SU-DHL-6 (cell line): ENCODE data around the gene PFDN5.

Source experiments
- H2AFZ ChIP-seq: fragments of 200-600 bp; sonication (generic); 2 replicates; pipeline ENCODE4 v1.6.1; 2014; ENCODE audit warnings: low read depth, mild to moderate bottlenecking, moderate library complexity, mixed read lengths, antibody characterized with exemption, low read length; ENCODE audit not compliant: severe bottlenecking
- H3F3A ChIP-seq: fragments of 200-600 bp; shearing (Covaris generic); 2 replicates; pipeline ENCODE4 v1.6.0; 2016; ENCODE audit warnings: antibody characterized with exemption, mild to moderate bottlenecking; ENCODE audit not compliant: insufficient read depth
- H3K27ac ChIP-seq: fragments of 200-600 bp; sonication (generic); 2 replicates; pipeline ENCODE4 v1.5.1; 2016; ENCODE audit warnings: low read depth, mild to moderate bottlenecking, low read length, moderate library complexity, mixed read lengths
- H3K27me3 ChIP-seq: fragments of 200-600 bp; sonication (generic), shearing (Covaris generic); 2 replicates; pipeline ENCODE4 v1.6.0; 2014; ENCODE audit warnings: mild to moderate bottlenecking, low read length
- H3K36me3 ChIP-seq: fragments of 200-600 bp; sonication (generic); 2 replicates; pipeline ENCODE4 v1.6.1; 2014; ENCODE audit warnings: mild to moderate bottlenecking, low read length, mixed read lengths
- H3K4me2 ChIP-seq: fragments of 300-600, 200-600 bp; shearing (Covaris generic), sonication (generic); 2 replicates; pipeline ENCODE4 v1.6.0; 2014; ENCODE audit warnings: low read length, low read depth, mild to moderate bottlenecking; ENCODE audit not compliant: poor library complexity, severe bottlenecking
- H3K4me3 ChIP-seq: fragments of 200-600 bp; sonication (generic); 2 replicates; pipeline ENCODE4 v1.5.1; 2014; ENCODE audit warnings: antibody characterized with exemption, low read length, mild to moderate bottlenecking, mixed read lengths; ENCODE audit not compliant: insufficient read depth, poor library complexity, severe bottlenecking
- H3K79me2 ChIP-seq: fragments of 200-600 bp; sonication (generic); 2 replicates; pipeline ENCODE4 v1.6.1; 2014; ENCODE audit warnings: mild to moderate bottlenecking, low read length, moderate library complexity; ENCODE audit not compliant: insufficient read depth
- H3K9ac ChIP-seq: fragments of 200-600 bp; sonication (generic); 2 replicates; pipeline ENCODE4 v1.7.0; 2014; ENCODE audit warnings: mild to moderate bottlenecking, low read length
- H3K9me2 ChIP-seq: fragments of 200-600 bp; sonication (generic); replicated peaks from 2 replicates; pipeline ENCODE4 v1.6.1; 2014; ENCODE audit warnings: low read length; ENCODE audit not compliant: insufficient read depth
- H3K9me3 ChIP-seq: fragments of 200-600 bp; sonication (generic); 2 replicates; pipeline ENCODE4 v1.6.1; 2014; ENCODE audit warnings: low read length, mixed read lengths; ENCODE audit not compliant: insufficient read depth
- H4K20me1 ChIP-seq: fragments of 200-600 bp; sonication (generic); 2 replicates; pipeline ENCODE4 v1.6.1; 2014; ENCODE audit warnings: low read depth, mild to moderate bottlenecking, antibody characterized with exemption, low read length, moderate library complexity, mixed read lengths
- EZH2phosphoT487 ChIP-seq: fragments of 200-600 bp; sonication (generic), shearing (Covaris generic); conservative IDR thresholded peaks from 2 replicates; pipeline ENCODE4 v1.6.1; 2018; ENCODE audit warnings: mild to moderate bottlenecking, antibody characterized with exemption, low read length, moderate library complexity, mixed read lengths
- TF ChIP-seq, protein P1 (sequence below): fragments of 200-600 bp; sonication (generic); IDR thresholded peaks from one replicate; pipeline ENCODE4 v1.5.1; 2017; ENCODE audit warnings: antibody characterized with exemption, mild to moderate bottlenecking, low read length, moderate library complexity; ENCODE audit not compliant: insufficient read depth, poor library complexity, severe bottlenecking

Gene PFDN5

DNA sequence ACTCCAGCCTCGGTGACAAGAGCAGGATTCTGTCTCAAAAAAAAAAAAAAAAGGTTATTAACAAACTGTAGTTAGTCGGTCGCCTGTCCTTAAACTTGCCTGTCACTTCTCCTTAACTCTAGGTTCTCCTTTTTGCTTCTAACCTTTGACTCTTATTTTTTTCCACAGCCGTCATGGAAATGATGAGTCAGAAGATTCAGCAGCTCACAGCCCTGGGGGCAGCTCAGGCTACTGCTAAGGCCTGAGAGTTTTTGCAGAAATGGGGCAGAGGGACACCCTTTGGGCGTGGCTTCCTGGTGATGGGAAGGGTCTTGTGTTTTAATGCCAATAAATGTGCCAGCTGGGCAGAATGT lies 3.7 kb downstream of the PFDN5 start:
- peaks cover 19% of the 10 kb centered on the region for H3F3A ChIP-seq
- H3K36me3 ChIP-seq = no peaks in the 10 kb centered on the region
- H2AFZ ChIP-seq = no peak overlapping the region
- peak overlapping the region; percentile 73; the same call in 1 of the 2 replicates for H3K9ac ChIP-seq
- H3K4me3 ChIP-seq = no peak overlapping the region
- no peaks in the 10 kb centered on the region for H3K9me2 ChIP-seq
- H3K27me3 ChIP-seq = no peaks in the 10 kb centered on the region
- H3K79me2 ChIP-seq = peaks cover 28% of the 10 kb centered on the region
- no peaks in the 10 kb centered on the region for H4K20me1 ChIP-seq
- H3K9me3 ChIP-seq = no peaks in the 10 kb centered on the region
- TF ChIP-seq, protein P1, sequence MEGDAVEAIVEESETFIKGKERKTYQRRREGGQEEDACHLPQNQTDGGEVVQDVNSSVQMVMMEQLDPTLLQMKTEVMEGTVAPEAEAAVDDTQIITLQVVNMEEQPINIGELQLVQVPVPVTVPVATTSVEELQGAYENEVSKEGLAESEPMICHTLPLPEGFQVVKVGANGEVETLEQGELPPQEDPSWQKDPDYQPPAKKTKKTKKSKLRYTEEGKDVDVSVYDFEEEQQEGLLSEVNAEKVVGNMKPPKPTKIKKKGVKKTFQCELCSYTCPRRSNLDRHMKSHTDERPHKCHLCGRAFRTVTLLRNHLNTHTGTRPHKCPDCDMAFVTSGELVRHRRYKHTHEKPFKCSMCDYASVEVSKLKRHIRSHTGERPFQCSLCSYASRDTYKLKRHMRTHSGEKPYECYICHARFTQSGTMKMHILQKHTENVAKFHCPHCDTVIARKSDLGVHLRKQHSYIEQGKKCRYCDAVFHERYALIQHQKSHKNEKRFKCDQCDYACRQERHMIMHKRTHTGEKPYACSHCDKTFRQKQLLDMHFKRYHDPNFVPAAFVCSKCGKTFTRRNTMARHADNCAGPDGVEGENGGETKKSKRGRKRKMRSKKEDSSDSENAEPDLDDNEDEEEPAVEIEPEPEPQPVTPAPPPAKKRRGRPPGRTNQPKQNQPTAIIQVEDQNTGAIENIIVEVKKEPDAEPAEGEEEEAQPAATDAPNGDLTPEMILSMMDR = no peak
- no peak for TF ChIP-seq EZH2phosphoT487
- 0 out of 2 replicates have a peak overlapping the region, but pooled peaks have one; percentile 12 for H3K27ac ChIP-seq
- H3K4me2 ChIP-seq = peak overlapping the region; percentile 35

DNA sequence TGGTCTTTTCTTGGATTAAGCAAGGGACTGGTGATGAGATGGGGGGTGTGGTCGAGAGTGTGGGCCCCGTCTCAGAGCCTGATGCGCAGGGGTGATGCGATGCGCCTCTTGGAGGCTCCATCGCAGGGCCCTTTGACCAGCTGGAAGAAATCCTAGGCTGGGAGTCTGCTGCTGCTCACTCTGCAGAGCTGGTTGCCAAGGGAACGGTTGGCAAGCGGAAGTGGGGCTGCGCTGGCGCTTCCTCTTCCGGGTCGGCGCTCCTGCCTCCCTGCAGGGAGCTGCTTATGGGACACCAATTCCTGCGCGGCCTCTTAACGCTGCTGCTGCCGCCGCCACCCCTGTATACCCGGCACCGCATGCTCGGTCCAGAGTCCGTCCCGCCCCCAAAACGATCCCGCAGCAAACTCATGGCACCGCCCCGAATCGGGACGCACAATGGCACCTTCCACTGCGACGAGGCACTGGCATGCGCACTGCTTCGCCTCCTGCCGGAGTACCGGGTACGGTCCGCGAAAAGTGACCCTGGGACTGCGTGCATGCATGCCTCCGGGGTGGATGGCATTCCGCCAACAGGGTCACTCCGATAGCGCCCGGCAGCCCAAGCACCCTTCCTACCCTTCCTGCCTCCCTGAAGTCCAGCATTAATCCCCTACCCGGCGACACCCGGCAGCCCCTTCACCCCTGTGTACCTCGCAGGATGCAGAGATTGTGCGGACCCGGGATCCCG lies 4.3 kb downstream of the PFDN5 start, which contains the start of gene MYG1:
TSS of gene MYG1 (plus strand) at position 242 of the 727 bp plus-strand sequence. CDS start at position 285, 43 bp downstream.
- no peaks in the 10 kb centered on the region for H3K36me3 ChIP-seq
- H2AFZ ChIP-seq = peak within 1 kb of the TSS; percentile 44
- H3K27me3 ChIP-seq = no peaks in the 10 kb centered on the region
- TF ChIP-seq EZH2phosphoT487 = no peak
- TF ChIP-seq, protein P1 = no peak
- H3K27ac ChIP-seq = 0 out of 2 replicates have a peak within 1 kb of the TSS, but pooled peaks have one; percentile 12
- peak within 1 kb of the TSS; percentile 73 for H3K9ac ChIP-seq
- H3K79me2 ChIP-seq = peaks cover 28% of the 10 kb centered on the region
- no peaks in the 10 kb centered on the region for H3K9me3 ChIP-seq
- H3K4me2 ChIP-seq = peak within 1 kb of the TSS; percentile 77
- H3K4me3 ChIP-seq = peak within 1 kb of the TSS; percentile 81
- H3F3A ChIP-seq = peaks cover 19% of the 10 kb centered on the region
- no peaks in the 10 kb centered on the region for H4K20me1 ChIP-seq
- H3K9me2 ChIP-seq = no peaks in the 10 kb centered on the region

DNA sequence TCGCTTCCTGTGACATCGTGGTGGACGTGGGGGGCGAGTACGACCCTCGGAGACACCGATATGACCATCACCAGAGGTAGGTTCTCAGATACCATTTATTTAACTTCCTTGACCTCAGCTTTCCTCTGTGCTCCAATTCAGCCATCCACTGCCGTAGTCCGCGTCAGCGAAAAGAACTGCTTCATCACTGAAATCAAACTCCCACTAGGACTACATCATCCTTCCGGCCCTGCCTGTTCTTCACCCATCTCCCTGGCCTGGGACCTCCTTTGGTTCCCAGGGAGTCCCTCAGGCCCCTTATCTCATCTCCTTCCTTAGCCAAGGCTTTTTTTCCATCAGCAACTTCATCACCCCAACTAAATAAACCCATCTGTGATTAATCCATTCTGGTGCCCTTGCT lies 4.8 kb downstream of the PFDN5 start:
- Histone ChIP-seq H3F3A (peaks cover 15% of the 10 kb centered on the region), H3K9ac (peak overlapping the region; percentile 73), H3K9me3 (no peaks in the 10 kb centered on the region), H3K9me2 (no peaks in the 10 kb centered on the region), H3K36me3 (no peaks in the 10 kb centered on the region), H3K27me3 (no peaks in the 10 kb centered on the region), H3K4me3 (peak overlapping the region; percentile 81), H3K27ac (no peak overlapping the region), H2AFZ (peak overlapping the region; percentile 44), H4K20me1 (no peaks in the 10 kb centered on the region), H3K4me2 (peak overlapping the region; percentile 77), H3K79me2 (peaks cover 28% of the 10 kb centered on the region)
- TF ChIP-seq, protein P1 = no peak
- TF ChIP-seq EZH2phosphoT487 = no peak
